ENCODE data around the gene TRA2B. TPM values are rescaled to one million over a fixed set of nuclear protein-coding genes. Genes with fewer than 3 reads are reported as not detected.

TRA2B gene
- polyA plus RNA-seq, 1 donor from 2014 or later = 637 TPM

- peaks cover 65% of the 10 kb centered on the region for H4K20me1 ChIP-seq (ENCODE audit: insufficient read depth)
- peaks cover 98% of the 10 kb centered on the region for H3K79me2 ChIP-seq (replicated peaks; ENCODE audit: insufficient read depth, low read length)
- H3K9me2 ChIP-seq (ENCODE audit: insufficient read depth, low read length) = no peaks in the 10 kb centered on the region
- no peak overlapping the region for H3K27ac ChIP-seq (ENCODE audit: low read length)
- H3F3A ChIP-seq (ENCODE audit: insufficient read depth, low read length, poor library complexity, severe bottlenecking) = peaks cover 3% of the 10 kb centered on the region
- no peak overlapping the region for H2AFZ ChIP-seq (ENCODE audit: low read depth, low read length)
- no peak overlapping the region for H3K4me3 ChIP-seq (ENCODE audit: low read length)
- H3K36me3 ChIP-seq (ENCODE audit: insufficient read depth, low read length) = no peaks in the 10 kb centered on the region
- no peak overlapping the region for H3K4me2 ChIP-seq (ENCODE audit: low read length)
- no peak for TF ChIP-seq EZH2 (IDR thresholded peaks at IDR 0.05; ENCODE audit: borderline replicate concordance, insufficient read depth, low read length, poor library complexity, severe bottlenecking)
- no peak for TF ChIP-seq RAD21 (conservative IDR thresholded peaks at IDR 0.05)
- no peak for TF ChIP-seq SMC3 (conservative IDR thresholded peaks at IDR 0.05; ENCODE audit: poor library complexity)
- TF ChIP-seq EP300 (conservative IDR thresholded peaks at IDR 0.05; ENCODE audit: poor library complexity, severe bottlenecking) = no peak
- TF ChIP-seq POLR2AphosphoS5 (IDR thresholded peaks at IDR 0.05) = no peak
- TF ChIP-seq, protein P1, sequence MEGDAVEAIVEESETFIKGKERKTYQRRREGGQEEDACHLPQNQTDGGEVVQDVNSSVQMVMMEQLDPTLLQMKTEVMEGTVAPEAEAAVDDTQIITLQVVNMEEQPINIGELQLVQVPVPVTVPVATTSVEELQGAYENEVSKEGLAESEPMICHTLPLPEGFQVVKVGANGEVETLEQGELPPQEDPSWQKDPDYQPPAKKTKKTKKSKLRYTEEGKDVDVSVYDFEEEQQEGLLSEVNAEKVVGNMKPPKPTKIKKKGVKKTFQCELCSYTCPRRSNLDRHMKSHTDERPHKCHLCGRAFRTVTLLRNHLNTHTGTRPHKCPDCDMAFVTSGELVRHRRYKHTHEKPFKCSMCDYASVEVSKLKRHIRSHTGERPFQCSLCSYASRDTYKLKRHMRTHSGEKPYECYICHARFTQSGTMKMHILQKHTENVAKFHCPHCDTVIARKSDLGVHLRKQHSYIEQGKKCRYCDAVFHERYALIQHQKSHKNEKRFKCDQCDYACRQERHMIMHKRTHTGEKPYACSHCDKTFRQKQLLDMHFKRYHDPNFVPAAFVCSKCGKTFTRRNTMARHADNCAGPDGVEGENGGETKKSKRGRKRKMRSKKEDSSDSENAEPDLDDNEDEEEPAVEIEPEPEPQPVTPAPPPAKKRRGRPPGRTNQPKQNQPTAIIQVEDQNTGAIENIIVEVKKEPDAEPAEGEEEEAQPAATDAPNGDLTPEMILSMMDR (IDR thresholded peaks at IDR 0.05; ENCODE audit: poor library complexity, severe bottlenecking) = no peak
- TF ChIP-seq TAF1 (IDR thresholded peaks at IDR 0.05; ENCODE audit: low read depth) = no peak
- TF ChIP-seq REST (IDR thresholded peaks at IDR 0.05; ENCODE audit: borderline replicate concordance) = no peak
- no peak for TF ChIP-seq MXI1 (conservative IDR thresholded peaks at IDR 0.05; ENCODE audit: poor library complexity, severe bottlenecking)
- no peaks in the 10 kb centered on the region for H3K27me3 ChIP-seq (ENCODE audit: insufficient read depth, low read depth, low read length)
- H3K9me3 ChIP-seq (ENCODE audit: low read length) = no peaks in the 10 kb centered on the region
- H3K9ac ChIP-seq (ENCODE audit: low read length) = no peak overlapping the region
Observed at GRCh38 chr3:185926445-185926844, 11.4 kb downstream of the TRA2B start.

GRCh38 chr3:185925353-185925752 is 12.5 kb downstream of the TRA2B start:
- H3K4me2 ChIP-seq (ENCODE audit: low read length) = no peak overlapping the region
- no peak overlapping the region for H3K4me3 ChIP-seq (ENCODE audit: low read length)
- H3K79me2 ChIP-seq (replicated peaks; ENCODE audit: insufficient read depth, low read length) = peaks cover 87% of the 10 kb centered on the region
- H3K9me3 ChIP-seq (ENCODE audit: low read length) = no peaks in the 10 kb centered on the region
- H3F3A ChIP-seq (ENCODE audit: insufficient read depth, low read length, poor library complexity, severe bottlenecking) = peaks cover 3% of the 10 kb centered on the region
- peaks cover 55% of the 10 kb centered on the region for H4K20me1 ChIP-seq (ENCODE audit: insufficient read depth)
- no peaks in the 10 kb centered on the region for H3K27me3 ChIP-seq (ENCODE audit: insufficient read depth, low read depth, low read length)
- H3K36me3 ChIP-seq (ENCODE audit: insufficient read depth, low read length) = no peaks in the 10 kb centered on the region
- no peaks in the 10 kb centered on the region for H3K9me2 ChIP-seq (ENCODE audit: insufficient read depth, low read length)
- no peak overlapping the region for H2AFZ ChIP-seq (ENCODE audit: low read depth, low read length)
- no peak overlapping the region for H3K27ac ChIP-seq (ENCODE audit: low read length)
- H3K9ac ChIP-seq (ENCODE audit: low read length) = no peak overlapping the region
- no peak for TF ChIP-seq POLR2AphosphoS5 (IDR thresholded peaks at IDR 0.05)
- TF ChIP-seq EP300 (conservative IDR thresholded peaks at IDR 0.05; ENCODE audit: poor library complexity, severe bottlenecking) = no peak
- TF ChIP-seq, protein P1 (IDR thresholded peaks at IDR 0.05; ENCODE audit: poor library complexity, severe bottlenecking) = no peak
- no peak for TF ChIP-seq RAD21 (conservative IDR thresholded peaks at IDR 0.05)
- TF ChIP-seq REST (IDR thresholded peaks at IDR 0.05; ENCODE audit: borderline replicate concordance) = no peak
- TF ChIP-seq EZH2 (IDR thresholded peaks at IDR 0.05; ENCODE audit: borderline replicate concordance, insufficient read depth, low read length, poor library complexity, severe bottlenecking) = no peak
- TF ChIP-seq SMC3 (conservative IDR thresholded peaks at IDR 0.05; ENCODE audit: poor library complexity) = no peak
- no peak for TF ChIP-seq TAF1 (IDR thresholded peaks at IDR 0.05; ENCODE audit: low read depth)
- TF ChIP-seq MXI1 (conservative IDR thresholded peaks at IDR 0.05; ENCODE audit: poor library complexity, severe bottlenecking) = no peak
